GM12873 (cell line): ENCODE data around the gene HEPACAM.

Experiments used
- TF ChIP-seq, protein P1 (sequence below): IDR thresholded peaks from 2 replicates; pipeline ENCODE4 v1.5.1; 2012; ENCODE audit warnings: low read depth, mild to moderate bottlenecking, moderate library complexity, low read length, control low read depth; ENCODE audit not compliant: insufficient read depth; ENCODE audit errors: missing control alignments

HEPACAM gene

DNA sequence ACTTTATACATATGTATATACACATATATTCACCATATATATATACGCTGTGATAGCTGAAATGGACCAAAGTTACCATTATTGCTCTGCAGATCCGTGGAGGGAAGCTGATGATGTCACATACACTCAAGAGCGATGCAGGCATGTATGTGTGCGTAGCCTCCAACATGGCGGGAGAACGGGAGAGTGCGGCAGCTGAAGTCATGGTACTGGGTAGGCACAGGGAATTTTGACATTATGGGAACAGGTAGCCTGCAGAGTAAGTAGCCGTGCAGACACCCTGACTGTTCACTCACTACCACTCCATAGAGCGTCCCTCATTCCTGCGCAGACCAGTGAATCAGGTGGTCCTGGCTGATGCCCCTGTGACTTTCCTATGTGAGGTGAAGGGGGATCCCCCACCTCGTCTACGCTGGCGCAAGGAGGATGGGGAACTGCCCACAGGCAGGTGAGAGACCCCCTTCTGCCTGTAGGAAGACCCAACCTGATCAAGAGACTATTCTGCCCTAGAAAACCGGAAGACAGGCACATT lies 65.9 kb downstream of the HEPACAM start:
- TF ChIP-seq, protein P1, sequence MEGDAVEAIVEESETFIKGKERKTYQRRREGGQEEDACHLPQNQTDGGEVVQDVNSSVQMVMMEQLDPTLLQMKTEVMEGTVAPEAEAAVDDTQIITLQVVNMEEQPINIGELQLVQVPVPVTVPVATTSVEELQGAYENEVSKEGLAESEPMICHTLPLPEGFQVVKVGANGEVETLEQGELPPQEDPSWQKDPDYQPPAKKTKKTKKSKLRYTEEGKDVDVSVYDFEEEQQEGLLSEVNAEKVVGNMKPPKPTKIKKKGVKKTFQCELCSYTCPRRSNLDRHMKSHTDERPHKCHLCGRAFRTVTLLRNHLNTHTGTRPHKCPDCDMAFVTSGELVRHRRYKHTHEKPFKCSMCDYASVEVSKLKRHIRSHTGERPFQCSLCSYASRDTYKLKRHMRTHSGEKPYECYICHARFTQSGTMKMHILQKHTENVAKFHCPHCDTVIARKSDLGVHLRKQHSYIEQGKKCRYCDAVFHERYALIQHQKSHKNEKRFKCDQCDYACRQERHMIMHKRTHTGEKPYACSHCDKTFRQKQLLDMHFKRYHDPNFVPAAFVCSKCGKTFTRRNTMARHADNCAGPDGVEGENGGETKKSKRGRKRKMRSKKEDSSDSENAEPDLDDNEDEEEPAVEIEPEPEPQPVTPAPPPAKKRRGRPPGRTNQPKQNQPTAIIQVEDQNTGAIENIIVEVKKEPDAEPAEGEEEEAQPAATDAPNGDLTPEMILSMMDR, result no peak

DNA sequence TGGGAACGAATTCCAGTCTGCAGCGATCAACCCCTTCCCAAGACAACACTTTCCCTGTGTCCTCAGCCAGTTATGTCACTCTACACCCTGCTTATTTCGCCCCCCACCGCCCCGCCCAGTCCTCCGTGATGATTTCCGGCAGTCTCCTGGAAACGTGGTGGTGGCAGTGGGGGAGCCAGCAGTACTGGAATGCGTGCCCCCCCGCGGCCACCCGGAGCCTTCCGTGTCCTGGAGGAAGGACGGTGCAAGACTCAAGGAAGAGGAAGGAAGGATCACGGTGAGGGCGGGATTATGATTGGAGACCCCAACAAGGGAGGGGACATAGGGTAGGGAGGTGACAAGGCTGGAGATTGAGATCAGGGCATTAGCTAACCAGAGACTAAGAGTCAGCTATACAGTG lies 66.5 kb downstream of the HEPACAM start:
- TF ChIP-seq, protein P1, result no peak
